Measurements from ENCODE around the gene SPOCK2.

DNA sequence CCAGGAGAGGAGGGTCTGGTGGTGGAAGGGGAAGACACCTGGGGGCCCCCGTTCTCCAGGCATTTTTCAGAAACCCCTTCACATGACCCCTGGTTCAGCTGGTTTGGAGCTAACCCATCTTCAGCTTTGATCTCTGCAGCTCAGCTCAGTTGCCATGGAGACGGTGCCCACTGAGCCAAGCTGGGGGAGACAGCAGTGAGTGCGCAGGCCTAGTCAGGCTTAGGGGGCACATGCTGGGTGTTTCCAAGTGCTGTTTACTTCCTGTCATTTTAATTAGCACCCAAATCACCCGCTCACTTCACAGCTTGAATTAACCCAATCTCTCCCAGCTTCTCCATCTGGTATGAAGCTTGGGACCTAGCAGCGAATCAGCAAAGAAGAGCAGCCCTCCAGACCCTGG is 9.0 kb downstream of the SPOCK2 start:
- TF ChIP-seq, protein P1, sequence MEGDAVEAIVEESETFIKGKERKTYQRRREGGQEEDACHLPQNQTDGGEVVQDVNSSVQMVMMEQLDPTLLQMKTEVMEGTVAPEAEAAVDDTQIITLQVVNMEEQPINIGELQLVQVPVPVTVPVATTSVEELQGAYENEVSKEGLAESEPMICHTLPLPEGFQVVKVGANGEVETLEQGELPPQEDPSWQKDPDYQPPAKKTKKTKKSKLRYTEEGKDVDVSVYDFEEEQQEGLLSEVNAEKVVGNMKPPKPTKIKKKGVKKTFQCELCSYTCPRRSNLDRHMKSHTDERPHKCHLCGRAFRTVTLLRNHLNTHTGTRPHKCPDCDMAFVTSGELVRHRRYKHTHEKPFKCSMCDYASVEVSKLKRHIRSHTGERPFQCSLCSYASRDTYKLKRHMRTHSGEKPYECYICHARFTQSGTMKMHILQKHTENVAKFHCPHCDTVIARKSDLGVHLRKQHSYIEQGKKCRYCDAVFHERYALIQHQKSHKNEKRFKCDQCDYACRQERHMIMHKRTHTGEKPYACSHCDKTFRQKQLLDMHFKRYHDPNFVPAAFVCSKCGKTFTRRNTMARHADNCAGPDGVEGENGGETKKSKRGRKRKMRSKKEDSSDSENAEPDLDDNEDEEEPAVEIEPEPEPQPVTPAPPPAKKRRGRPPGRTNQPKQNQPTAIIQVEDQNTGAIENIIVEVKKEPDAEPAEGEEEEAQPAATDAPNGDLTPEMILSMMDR (IDR thresholded peaks at IDR 0.05), result no peak
- TF ChIP-seq POLR2A (IDR thresholded peaks at IDR 0.05), result no peak
